GM12891 (cell line): ENCODE results near the gene FIBIN.
"Not testable (repeated sequence)": the region's sequence is repeated elsewhere in the genome, so short reads cannot be mapped to it uniquely, and the experiment has no call there.

Experiments used
- DNase-seq: peaks from one replicate; pipeline ENCODE4 v3.0.0; 2011; ENCODE audit warnings: low spot score; ENCODE audit not compliant: insufficient read length
- FAIRE-seq: peaks from 2 replicates; lab custom pipeline; 2011; peaks lifted over from hg19 to GRCh38; lab: Jason Lieb, UNC
- PAX5 ChIP-seq: IDR thresholded peaks from 2 replicates; pipeline ENCODE4 v1.6.1; 2011; ENCODE audit warnings: low read length, moderate library complexity, mild to moderate bottlenecking; ENCODE audit not compliant: insufficient read depth, severe bottlenecking
- POLR2A ChIP-seq: IDR thresholded peaks from 2 replicates; pipeline ENCODE4 v1.6.1; 2011; ENCODE audit warnings: low read depth, low read length, control low read depth
- POLR2AphosphoS5 ChIP-seq: IDR thresholded peaks from 2 replicates; pipeline ENCODE4 v1.6.1; 2011; ENCODE audit warnings: low read depth, low read length, control low read depth
- POU2F2 ChIP-seq: IDR thresholded peaks from 2 replicates; pipeline ENCODE4 v1.6.1; 2011; ENCODE audit warnings: low read depth, mild to moderate bottlenecking, control low read depth, low read length, moderate library complexity
- SPI1 ChIP-seq: IDR thresholded peaks from 2 replicates; pipeline ENCODE4 v1.6.1; 2011; ENCODE audit warnings: low read depth, low read length, control low read depth
- TAF1 ChIP-seq: IDR thresholded peaks from 2 replicates; pipeline ENCODE4 v1.6.1; 2011; ENCODE audit warnings: low read depth, low read length, control low read depth

Gene FIBIN

GRCh38 chr11:26976389-26976788, 17.5 kb upstream of the FIBIN start:
- DNase-seq (no peak), FAIRE-seq (no peak)
- TF ChIP-seq POLR2A (no peak), PAX5 (no peak), POLR2AphosphoS5 (no peak), POU2F2 (no peak), TAF1 (no peak), SPI1 (no peak)

GRCh38 chr11:26977209-26977608, 16.7 kb upstream of the FIBIN start:
- not testable (repeated sequence) for DNase-seq, FAIRE-seq

GRCh38 chr11:26983645-26984044, 10.3 kb upstream of the FIBIN start:
- no peak for DNase-seq
- FAIRE-seq = no peak
- TF ChIP-seq TAF1 (no peak), SPI1 (no peak), POU2F2 (no peak), POLR2AphosphoS5 (no peak), PAX5 (no peak), POLR2A (no peak)

- DNase-seq (no peak), FAIRE-seq (no peak)
- no peak for TF ChIP-seq POLR2AphosphoS5
- no peak for TF ChIP-seq SPI1
- no peak for TF ChIP-seq POU2F2
- TF ChIP-seq POLR2A = no peak
- TF ChIP-seq TAF1 = no peak
- no peak for TF ChIP-seq PAX5
Measured at GRCh38 chr11:26985470-26985869, 8.4 kb upstream of the FIBIN start.

GRCh38 chr11:26985943-26986342, 8.0 kb upstream of the FIBIN start:
- FAIRE-seq (no peak), DNase-seq (no peak)
- TF ChIP-seq TAF1 = no peak

- FAIRE-seq (no peak), DNase-seq (no peak)
- TF ChIP-seq POU2F2 = no peak
- TF ChIP-seq POLR2AphosphoS5 = no peak
- no peak for TF ChIP-seq POLR2A
- no peak for TF ChIP-seq SPI1
- no peak for TF ChIP-seq TAF1
- TF ChIP-seq PAX5 = no peak
Measured at GRCh38 chr11:26987272-26987671, 6.6 kb upstream of the FIBIN start.

- FAIRE-seq (no peak), DNase-seq (no peak)
- TF ChIP-seq POLR2A = no peak
- TF ChIP-seq SPI1 = no peak
- no peak for TF ChIP-seq POLR2AphosphoS5
- no peak for TF ChIP-seq PAX5
- TF ChIP-seq POU2F2 = no peak
- TF ChIP-seq TAF1 = no peak
Measured at GRCh38 chr11:26987731-26988130, 6.2 kb upstream of the FIBIN start.

- DNase-seq (no peak), FAIRE-seq (no peak)
- TF ChIP-seq SPI1 = no peak
- TF ChIP-seq PAX5 = no peak
- no peak for TF ChIP-seq TAF1
- no peak for TF ChIP-seq POLR2A
- TF ChIP-seq POLR2AphosphoS5 = no peak
- TF ChIP-seq POU2F2 = no peak
Measured at GRCh38 chr11:26992031-26992541, 1.8 kb upstream of the FIBIN start.

GRCh38 chr11:26994631-26995095, 751 bp downstream of the FIBIN start:
- FAIRE-seq = no peak
- TF ChIP-seq TAF1 (no peak), POU2F2 (no peak), POLR2AphosphoS5 (no peak), SPI1 (no peak), PAX5 (no peak)
- DNase-seq = no peak

GRCh38 chr11:26995701-26996460, 2.0 kb downstream of the FIBIN start:
- FAIRE-seq = no peak
- DNase-seq = no peak
- no peak for TF ChIP-seq TAF1
- no peak for TF ChIP-seq SPI1
- TF ChIP-seq POU2F2 = no peak
- TF ChIP-seq POLR2AphosphoS5 = no peak
- TF ChIP-seq POLR2A = no peak
- TF ChIP-seq PAX5 = no peak
